SK-N-SH treated with all-trans-retinoic acid at 6 μM for 48 hours (cell line): Measurements from ENCODE around the gene CSTF3.

Experiments
- ATAC-seq: fragments of 200-7000 bp; cut with Tn5 transposase; 3 replicates; pipeline ENCODE4 v1.9.1; 2020; ENCODE audit warnings: mild to moderate bottlenecking, moderate library complexity
- ARNTL ChIP-seq: fragments of 450-650 bp; formaldehyde crosslinking; IDR thresholded peaks from 2 replicates; pipeline ENCODE4 v1.5.0; 2020; ENCODE audit warnings: low read depth, mild to moderate bottlenecking, moderate library complexity, borderline replicate concordance
- BACH2 ChIP-seq: fragments of 250-450 bp; sonication (Bioruptor Pico); IDR thresholded peaks from 2 replicates; pipeline ENCODE4 v1.9.0; 2021; ENCODE audit warnings: mild to moderate bottlenecking, borderline replicate concordance
- CREB5 ChIP-seq: fragments of 250-450 bp; sonication (Bioruptor Pico); IDR thresholded peaks from 2 replicates; pipeline ENCODE4 v1.5.1; 2020; ENCODE audit warnings: low read depth, mild to moderate bottlenecking, moderate library complexity
- CSDC2 ChIP-seq: fragments of 250-450 bp; sonication (Bioruptor Pico); IDR thresholded peaks from 2 replicates; pipeline ENCODE4 v1.5.0; 2020; ENCODE audit warnings: mild to moderate bottlenecking, moderate library complexity
- CSRNP3 ChIP-seq: fragments of 250-450 bp; sonication (Bioruptor Pico); IDR thresholded peaks from 2 replicates; pipeline ENCODE4 v1.5.1; 2021; ENCODE audit warnings: mild to moderate bottlenecking, moderate library complexity
- ESRRG ChIP-seq: fragments of 250-450 bp; sonication (Bioruptor Pico); IDR thresholded peaks from 2 replicates; pipeline ENCODE4 v1.6.1; 2021; ENCODE audit warnings: mild to moderate bottlenecking
- GLIS3 ChIP-seq: fragments of 250-450 bp; sonication (Bioruptor Pico); IDR thresholded peaks from 2 replicates; pipeline ENCODE4 v1.5.0; 2020; ENCODE audit warnings: mild to moderate bottlenecking, moderate library complexity
- OSR1 ChIP-seq: fragments of 250-450 bp; sonication (Bioruptor Pico); IDR thresholded peaks from 2 replicates; pipeline ENCODE4 v1.8.0; 2022; ENCODE audit warnings: moderate library complexity, mild to moderate bottlenecking, inconsistent platforms
- PATZ1 ChIP-seq: fragments of 250-450 bp; sonication (Bioruptor Pico); IDR thresholded peaks from 2 replicates; pipeline ENCODE4 v1.8.0; 2020; ENCODE audit warnings: mild to moderate bottlenecking, moderate library complexity, borderline replicate concordance
- POU6F1 ChIP-seq: fragments of 250-450 bp; sonication (Bioruptor Pico); IDR thresholded peaks from 2 replicates; pipeline ENCODE4 v1.8.0; 2021; ENCODE audit warnings: low read depth, mild to moderate bottlenecking, moderate library complexity, borderline replicate concordance
- PPARA ChIP-seq: fragments of 250-450 bp; sonication (Bioruptor Pico); IDR thresholded peaks from 2 replicates; pipeline ENCODE4 v1.5.0; 2020; ENCODE audit warnings: mild to moderate bottlenecking, borderline replicate concordance
- RARB ChIP-seq: fragments of 250-450 bp; sonication (Bioruptor Pico); IDR thresholded peaks from 2 replicates; pipeline ENCODE4 v1.8.0; 2021; ENCODE audit warnings: mild to moderate bottlenecking, moderate library complexity
- TCF4 ChIP-seq: fragments of 250-450 bp; sonication (Bioruptor Pico); IDR thresholded peaks from 2 replicates; pipeline ENCODE4 v1.8.0; 2021; ENCODE audit warnings: mild to moderate bottlenecking, moderate library complexity, borderline replicate concordance
- TOX ChIP-seq: fragments of 250-450 bp; sonication (Bioruptor Pico); IDR thresholded peaks from 2 replicates; pipeline ENCODE4 v1.8.0; 2021; ENCODE audit warnings: mild to moderate bottlenecking, moderate library complexity, borderline replicate concordance
- ZC3H10 ChIP-seq: fragments of 250-450 bp; sonication (Bioruptor Pico); IDR thresholded peaks from 2 replicates; pipeline ENCODE4 v1.5.1; 2021; ENCODE audit warnings: mild to moderate bottlenecking, moderate library complexity
- ZFP3 ChIP-seq: fragments of 250-450 bp; sonication (Bioruptor Pico); IDR thresholded peaks from 2 replicates; pipeline ENCODE4 v1.5.0; 2020; ENCODE audit warnings: mild to moderate bottlenecking, moderate library complexity
- ZFP30 ChIP-seq: fragments of 450-650 bp; formaldehyde crosslinking; IDR thresholded peaks from 2 replicates; pipeline ENCODE4 v1.5.0; 2022; ENCODE audit warnings: mild to moderate bottlenecking, moderate library complexity
- ZNF565 ChIP-seq: fragments of 450-650 bp; formaldehyde crosslinking; conservative IDR thresholded peaks from 2 replicates; pipeline ENCODE4 v1.5.0; 2020; ENCODE audit warnings: low read depth, mild to moderate bottlenecking, moderate library complexity
- ZNF70 ChIP-seq: fragments of 450-650 bp; formaldehyde crosslinking; IDR thresholded peaks from 2 replicates; pipeline ENCODE4 v1.5.0; 2020; ENCODE audit warnings: mild to moderate bottlenecking, moderate library complexity
- ZNF8 ChIP-seq: fragments of 450-650 bp; formaldehyde crosslinking; IDR thresholded peaks from 2 replicates; pipeline ENCODE4 v1.5.0; 2020; ENCODE audit warnings: mild to moderate bottlenecking, moderate library complexity

The CSTF3 gene

GRCh38 chr11:33161120-33162005 is at the start of gene CSTF3:
CSTF3 (minus strand) TSS chr11:33161480; CDS start chr11:33161325, 155 bp downstream.
- peak; percentile 97 for ATAC-seq
- TF ChIP-seq GLIS3, result no peak
- TF ChIP-seq ZNF565 (CRISPR knock-in tag), result 0 out of 2 replicates have a peak, but pooled peaks have one; percentile 17

- no peak for ATAC-seq
- no peak for TF ChIP-seq ZNF8 (CRISPR knock-in tag)
- TF ChIP-seq TCF4 (CRISPR knock-in tag), result no peak
- no peak for TF ChIP-seq PPARA (CRISPR knock-in tag)
- no peak for TF ChIP-seq ZNF565 (CRISPR knock-in tag)
- no peak for TF ChIP-seq ZC3H10 (CRISPR knock-in tag)
- no peak for TF ChIP-seq ESRRG
- no peak for TF ChIP-seq CSDC2 (CRISPR knock-in tag)
- TF ChIP-seq, all 23 proteins: peak for 0
Observed at GRCh38 chr11:33208150-33208549, 46.9 kb upstream of the CSTF3 start.

GRCh38 chr11:33207408-33207985 is 46.2 kb upstream of the CSTF3 start:
- no peak for ATAC-seq
- TF ChIP-seq ZNF70 (CRISPR knock-in tag), result no peak
- TF ChIP-seq TOX (CRISPR knock-in tag), result no peak
- TF ChIP-seq ZNF565 (CRISPR knock-in tag), result no peak
- no peak for TF ChIP-seq CSRNP3 (CRISPR knock-in tag)
- TF ChIP-seq ZFP30 (CRISPR knock-in tag), result no peak
- TF ChIP-seq ZC3H10 (CRISPR knock-in tag), result no peak
- no peak for TF ChIP-seq BACH2
- no peak for TF ChIP-seq CSDC2 (CRISPR knock-in tag)
- no peak for TF ChIP-seq OSR1 (CRISPR knock-in tag)
- TF ChIP-seq PATZ1 (CRISPR knock-in tag), result no peak
- TF ChIP-seq ZNF8 (CRISPR knock-in tag), result no peak
- no peak for TF ChIP-seq GLIS3
- TF ChIP-seq POU6F1 (CRISPR knock-in tag), result no peak
- no peak for TF ChIP-seq ZFP3 (CRISPR knock-in tag)
- no peak for TF ChIP-seq RARB (CRISPR knock-in tag)
- TF ChIP-seq ARNTL (CRISPR knock-in tag), result no peak
- TF ChIP-seq CREB5 (CRISPR knock-in tag), result no peak
- no peak for TF ChIP-seq TCF4 (CRISPR knock-in tag)
- TF ChIP-seq ESRRG, result no peak
